Glutamatergic neuron (in vitro differentiated cells): ENCODE results near the gene B3GAT1. TPM values are rescaled to one million over a fixed set of nuclear protein-coding genes. Genes with fewer than 3 reads are reported as not detected.

Source experiments
- DNase-seq: peaks from one replicate; pipeline ENCODE4 v3.0.0; 2022
- H3K27ac Mint-ChIP-seq: one replicate; pipeline ENCODE4 v1.8.0; 2020; ENCODE audit warnings: mild to moderate bottlenecking, mixed read lengths, inconsistent platforms; ENCODE audit not compliant: unreplicated experiment
- H3K27me3 Mint-ChIP-seq: one replicate; pipeline ENCODE4 v1.8.0; 2020; ENCODE audit warnings: mild to moderate bottlenecking, moderate library complexity, mixed read lengths, inconsistent platforms; ENCODE audit not compliant: unreplicated experiment
- H3K36me3 Mint-ChIP-seq: one replicate; pipeline ENCODE4 v1.8.0; 2020; ENCODE audit warnings: mild to moderate bottlenecking, mixed read lengths, inconsistent platforms; ENCODE audit not compliant: unreplicated experiment
- H3K4me1 Mint-ChIP-seq: one replicate; pipeline ENCODE4 v1.8.0; 2020; ENCODE audit warnings: mild to moderate bottlenecking, low read depth, mixed read lengths, inconsistent platforms; ENCODE audit not compliant: unreplicated experiment
- H3K4me3 Mint-ChIP-seq: one replicate; pipeline ENCODE4 v1.8.0; 2020; ENCODE audit warnings: mild to moderate bottlenecking, mixed read lengths, inconsistent platforms; ENCODE audit not compliant: unreplicated experiment
- H3K9me3 Mint-ChIP-seq: one replicate; pipeline ENCODE4 v1.8.0; 2020; ENCODE audit warnings: mild to moderate bottlenecking, moderate library complexity, mixed read lengths, inconsistent platforms; ENCODE audit not compliant: unreplicated experiment
- total RNA-seq: library from RNA; stranded (reverse); fragmentation: NEBNext Ultra II Directional; extraction: Animal tissue kit (Norgen Biotek cat#: 25700); gene quantifications from one replicate; pipeline ENCODE4 v1.2.1, GENCODE V29; 2021; ENCODE audit not compliant: unreplicated experiment
- TF ChIP-seq, protein P1 (sequence below): fragments of 200-600 bp; sonication (generic); IDR thresholded peaks from one replicate; pipeline ENCODE4 v1.5.0; 2021; ENCODE audit not compliant: partially characterized antibody, unreplicated experiment

Gene B3GAT1
- total RNA-seq, 1 donor from 2014 or later = 240 TPM

- TF ChIP-seq, protein P1, sequence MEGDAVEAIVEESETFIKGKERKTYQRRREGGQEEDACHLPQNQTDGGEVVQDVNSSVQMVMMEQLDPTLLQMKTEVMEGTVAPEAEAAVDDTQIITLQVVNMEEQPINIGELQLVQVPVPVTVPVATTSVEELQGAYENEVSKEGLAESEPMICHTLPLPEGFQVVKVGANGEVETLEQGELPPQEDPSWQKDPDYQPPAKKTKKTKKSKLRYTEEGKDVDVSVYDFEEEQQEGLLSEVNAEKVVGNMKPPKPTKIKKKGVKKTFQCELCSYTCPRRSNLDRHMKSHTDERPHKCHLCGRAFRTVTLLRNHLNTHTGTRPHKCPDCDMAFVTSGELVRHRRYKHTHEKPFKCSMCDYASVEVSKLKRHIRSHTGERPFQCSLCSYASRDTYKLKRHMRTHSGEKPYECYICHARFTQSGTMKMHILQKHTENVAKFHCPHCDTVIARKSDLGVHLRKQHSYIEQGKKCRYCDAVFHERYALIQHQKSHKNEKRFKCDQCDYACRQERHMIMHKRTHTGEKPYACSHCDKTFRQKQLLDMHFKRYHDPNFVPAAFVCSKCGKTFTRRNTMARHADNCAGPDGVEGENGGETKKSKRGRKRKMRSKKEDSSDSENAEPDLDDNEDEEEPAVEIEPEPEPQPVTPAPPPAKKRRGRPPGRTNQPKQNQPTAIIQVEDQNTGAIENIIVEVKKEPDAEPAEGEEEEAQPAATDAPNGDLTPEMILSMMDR = no peak
- peak; percentile 38 for DNase-seq
- Mint-ChIP-seq H3K4me3 (peak overlapping the region; percentile 80), H3K27ac (no peak overlapping the region), H3K27me3 (peaks cover 12% of the 10 kb centered on the region), H3K36me3 (peaks cover 12% of the 10 kb centered on the region), H3K9me3 (peaks cover 2% of the 10 kb centered on the region), H3K4me1 (peaks cover 11% of the 10 kb centered on the region)
Observed at GRCh38 chr11:134332189-134332631, 79.8 kb downstream of the B3GAT1 start.

DNA sequence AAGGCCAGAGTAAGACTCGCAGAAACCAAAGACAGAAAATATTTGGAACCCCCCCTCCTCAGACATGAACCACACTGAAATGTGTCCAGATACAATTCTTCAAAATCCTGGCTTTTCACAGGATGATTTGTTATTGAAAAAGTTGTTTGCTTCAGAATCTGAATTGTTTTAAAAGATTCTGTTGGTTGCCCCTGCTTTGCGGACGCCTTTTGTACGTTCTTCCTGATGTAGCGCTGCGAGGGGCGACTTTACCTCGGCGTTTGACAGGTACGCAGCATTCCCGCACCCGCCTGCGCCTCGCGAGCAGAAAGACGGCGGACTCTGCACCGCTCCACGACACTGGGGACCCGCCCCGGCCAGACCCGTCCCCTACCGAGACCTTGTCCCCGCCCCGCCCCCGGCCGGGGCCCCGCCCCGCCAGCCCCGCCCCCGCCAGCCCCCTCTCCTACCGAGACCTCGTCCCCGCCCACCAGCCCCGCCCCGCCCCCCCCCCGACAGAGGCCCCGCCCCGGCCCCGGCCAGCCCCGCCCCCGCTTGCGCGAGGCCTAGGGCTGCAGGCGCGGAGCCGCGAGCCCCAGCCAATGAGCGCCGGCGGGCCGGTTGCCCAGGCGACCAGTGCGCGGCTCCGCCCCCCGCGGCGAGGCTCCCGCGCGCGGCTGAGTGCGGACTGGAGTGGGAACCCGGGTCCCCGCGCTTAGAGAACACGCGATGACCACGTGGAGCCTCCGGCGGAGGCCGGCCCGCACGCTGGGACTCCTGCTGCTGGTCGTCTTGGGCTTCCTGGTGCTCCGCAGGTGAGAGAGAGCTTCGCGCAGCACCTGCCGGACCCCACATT is 80.5 kb downstream of the B3GAT1 start, which contains the start of gene GLB1L2:
Gene GLB1L2 (plus strand): TSS at position 635 of the 835 bp plus-strand sequence. CDS start 74 bp downstream, at position 709.
- H3K27me3 Mint-ChIP-seq = peaks cover 10% of the 10 kb centered on the region
- H3K27ac Mint-ChIP-seq = no peak within 1 kb of the TSS

DNA sequence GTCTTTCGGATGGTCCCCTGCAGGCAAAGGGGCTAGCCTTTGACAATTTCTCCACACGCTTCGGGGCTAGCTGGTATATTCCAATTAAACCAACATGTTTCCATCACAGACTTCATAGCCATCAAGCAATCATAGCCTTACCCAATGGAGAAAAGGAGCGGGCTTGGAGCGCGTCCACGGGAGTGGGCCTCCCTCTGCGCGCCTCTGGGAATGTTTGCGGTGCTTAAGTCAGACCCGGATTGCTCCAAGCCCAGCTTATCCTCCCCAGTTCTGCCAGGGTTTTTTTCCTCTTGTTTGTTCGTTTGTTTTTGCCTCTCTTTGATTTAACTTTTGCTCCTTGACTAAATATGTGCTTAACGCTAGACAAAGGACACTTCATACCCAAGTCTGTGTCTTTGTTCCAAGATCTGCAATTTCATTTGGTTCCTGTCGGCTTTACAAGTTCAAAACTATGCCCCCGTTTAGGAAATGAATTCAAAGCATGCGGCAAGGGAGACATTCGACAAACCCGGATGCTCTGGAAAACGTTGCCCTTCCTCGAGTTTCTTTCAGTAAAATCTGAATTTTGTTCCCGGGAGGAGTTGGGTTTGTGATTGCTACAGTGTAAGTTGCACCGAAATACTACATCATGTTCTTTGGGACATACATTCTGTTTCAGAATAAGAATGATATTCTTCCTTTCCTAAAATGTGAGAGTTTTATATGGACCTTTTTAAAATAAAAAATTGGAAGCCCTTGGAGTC is 81.3 kb downstream of the B3GAT1 start:
- Mint-ChIP-seq H3K36me3 (peaks cover 18% of the 10 kb centered on the region), H3K27me3 (peaks cover 10% of the 10 kb centered on the region), H3K4me1 (peaks cover 9% of the 10 kb centered on the region), H3K4me3 (peak overlapping the region; percentile 96), H3K27ac (no peak overlapping the region), H3K9me3 (peaks cover 2% of the 10 kb centered on the region)
- DNase-seq = no peak
- TF ChIP-seq, protein P1 = no peak

More for the DNA sequence above, 80.5 kb downstream of the B3GAT1 start, which contains the start of gene GLB1L2:
- Mint-ChIP-seq H3K36me3 (peaks cover 18% of the 10 kb centered on the region), H3K4me3 (peak within 1 kb of the TSS; percentile 96), H3K4me1 (peaks cover 11% of the 10 kb centered on the region), H3K9me3 (peaks cover 2% of the 10 kb centered on the region)
- TF ChIP-seq, protein P1 = no peak
- DNase-seq = peak; percentile 80

Other genes with a start within 250 kb of the B3GAT1 start
- gene NCAPD3, start 188.3 kb downstream of the B3GAT1 start, total RNA-seq = 20.3 TPM
- 63.6 TPM for gene VPS26B, start 187.6 kb downstream of the B3GAT1 start, total RNA-seq
- gene THYN1, start 158.9 kb downstream of the B3GAT1 start, total RNA-seq = 35.9 TPM
- 48.0 TPM for gene ACAD8, start 158.7 kb downstream of the B3GAT1 start, total RNA-seq
- 0.83 TPM for gene GLB1L3, start 135.9 kb downstream of the B3GAT1 start, total RNA-seq
- gene GLB1L2, start 80.3 kb downstream of the B3GAT1 start, total RNA-seq = 1.0 TPM